MM.1S (cell line): Measurements from ENCODE around the gene STXBP6.

Experiments
- DNase-seq: peaks from one replicate; pipeline ENCODE4 v3.0.0-alpha.2; 2015
- H2AFZ ChIP-seq: fragments of 300-600 bp; sonication (generic); 2 replicates; pipeline ENCODE4 v1.6.0; 2016; ENCODE audit warnings: antibody characterized with exemption, low read length
- H3F3A ChIP-seq: fragments of 300-600 bp; sonication (generic); 2 replicates; pipeline ENCODE4 v1.6.1; 2016; ENCODE audit warnings: mild to moderate bottlenecking, antibody characterized with exemption, low read length, moderate library complexity, mixed read lengths; ENCODE audit not compliant: insufficient read depth
- H3K27ac ChIP-seq: fragments of 300-600 bp; sonication (generic); 2 replicates; pipeline ENCODE4 v1.5.1; 2016; ENCODE audit warnings: mild to moderate bottlenecking, low read length
- H3K27me3 ChIP-seq: fragments of 300-600 bp; sonication (generic); replicated peaks from 2 replicates; pipeline ENCODE4 v1.6.0; 2016; ENCODE audit warnings: low read length; ENCODE audit not compliant: insufficient read depth
- H3K36me3 ChIP-seq: fragments of 300-600 bp; sonication (generic); replicated peaks from 2 replicates; pipeline ENCODE4 v1.6.1; 2016; ENCODE audit warnings: mild to moderate bottlenecking, low read length, mixed read lengths; ENCODE audit not compliant: insufficient read depth
- H3K4me1 ChIP-seq: fragments of 300-600 bp; sonication (generic); 2 replicates; pipeline ENCODE4 v1.6.1; 2016; ENCODE audit warnings: low read length, mixed read lengths
- H3K4me2 ChIP-seq: fragments of 300-600 bp; sonication (generic); 2 replicates; pipeline ENCODE4 v1.6.0; 2016; ENCODE audit warnings: low read depth, low read length
- H3K4me3 ChIP-seq: fragments of 300-600 bp; sonication (generic); 2 replicates; pipeline ENCODE4 v1.5.1; 2016; ENCODE audit warnings: low read length, mixed read lengths
- H3K79me2 ChIP-seq: fragments of 300-600 bp; sonication (generic); 2 replicates; pipeline ENCODE4 v1.6.1; 2016; ENCODE audit warnings: mixed run types, low read length, mixed read lengths
- H3K9ac ChIP-seq: fragments of 300-600 bp; sonication (generic); 2 replicates; pipeline ENCODE4 v1.6.1; 2016; ENCODE audit warnings: low read length, mixed read lengths
- H3K9me2 ChIP-seq: fragments of 300-600 bp; sonication (generic); replicated peaks from 2 replicates; pipeline ENCODE4 v1.6.1; 2016; ENCODE audit warnings: mild to moderate bottlenecking, low read length, mixed read lengths; ENCODE audit not compliant: insufficient read depth
- H3K9me3 ChIP-seq: fragments of 300-600 bp; sonication (generic); replicated peaks from 2 replicates; pipeline ENCODE4 v1.6.1; 2016; ENCODE audit warnings: mild to moderate bottlenecking, low read length, mixed read lengths; ENCODE audit not compliant: insufficient read depth
- H4K20me1 ChIP-seq: fragments of 300-600 bp; sonication (generic); 2 replicates; pipeline ENCODE4 v1.6.1; 2016; ENCODE audit warnings: mild to moderate bottlenecking, low read length, moderate library complexity, mixed read lengths; ENCODE audit not compliant: insufficient read depth
- EZH2 ChIP-seq: fragments of 300-600 bp; sonication (generic); optimal IDR thresholded peaks from 2 replicates; pipeline ENCODE3; 2017; ENCODE audit warnings: low read depth, mild to moderate bottlenecking, antibody characterized with exemption, low read length, mixed read lengths
- EZH2phosphoT487 ChIP-seq: fragments of 300-600 bp; sonication (generic); IDR thresholded peaks from 2 replicates; pipeline ENCODE4 v1.6.1; 2018; ENCODE audit warnings: antibody characterized with exemption, low read length
- TF ChIP-seq, protein P1 (sequence below): fragments of 300-600 bp; sonication (generic); IDR thresholded peaks from 2 replicates; pipeline ENCODE4 v1.5.1; 2016; ENCODE audit warnings: antibody characterized with exemption, low read length, mixed read lengths

Gene STXBP6

DNA sequence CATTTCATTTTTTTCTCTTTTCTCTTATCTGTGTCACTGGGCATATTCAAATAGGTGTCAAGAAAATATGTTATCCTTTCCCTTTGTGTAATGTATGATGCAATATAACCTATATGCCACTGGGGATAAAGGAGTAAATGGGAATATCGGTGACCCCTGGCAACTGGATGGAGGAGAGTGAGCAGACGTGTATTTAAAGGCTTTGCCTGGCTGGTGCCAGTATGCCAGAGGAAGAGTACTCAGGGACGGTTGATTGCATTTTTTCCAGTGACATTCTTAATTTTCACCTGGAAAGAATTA lies 12.0 kb upstream of the STXBP6 start:
- no peak overlapping the region for H3K4me3 ChIP-seq
- H3K4me2 ChIP-seq, result no peak overlapping the region
- H2AFZ ChIP-seq, result no peak overlapping the region
- no peak for DNase-seq
- no peaks in the 10 kb centered on the region for H4K20me1 ChIP-seq
- TF ChIP-seq EZH2phosphoT487 (no peak), EZH2 (no peak)
- TF ChIP-seq, protein P1, sequence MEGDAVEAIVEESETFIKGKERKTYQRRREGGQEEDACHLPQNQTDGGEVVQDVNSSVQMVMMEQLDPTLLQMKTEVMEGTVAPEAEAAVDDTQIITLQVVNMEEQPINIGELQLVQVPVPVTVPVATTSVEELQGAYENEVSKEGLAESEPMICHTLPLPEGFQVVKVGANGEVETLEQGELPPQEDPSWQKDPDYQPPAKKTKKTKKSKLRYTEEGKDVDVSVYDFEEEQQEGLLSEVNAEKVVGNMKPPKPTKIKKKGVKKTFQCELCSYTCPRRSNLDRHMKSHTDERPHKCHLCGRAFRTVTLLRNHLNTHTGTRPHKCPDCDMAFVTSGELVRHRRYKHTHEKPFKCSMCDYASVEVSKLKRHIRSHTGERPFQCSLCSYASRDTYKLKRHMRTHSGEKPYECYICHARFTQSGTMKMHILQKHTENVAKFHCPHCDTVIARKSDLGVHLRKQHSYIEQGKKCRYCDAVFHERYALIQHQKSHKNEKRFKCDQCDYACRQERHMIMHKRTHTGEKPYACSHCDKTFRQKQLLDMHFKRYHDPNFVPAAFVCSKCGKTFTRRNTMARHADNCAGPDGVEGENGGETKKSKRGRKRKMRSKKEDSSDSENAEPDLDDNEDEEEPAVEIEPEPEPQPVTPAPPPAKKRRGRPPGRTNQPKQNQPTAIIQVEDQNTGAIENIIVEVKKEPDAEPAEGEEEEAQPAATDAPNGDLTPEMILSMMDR, result no peak
- H3K27me3 ChIP-seq, result no peaks in the 10 kb centered on the region
- no peaks in the 10 kb centered on the region for H3K36me3 ChIP-seq
- H3K9ac ChIP-seq, result no peak overlapping the region
- no peaks in the 10 kb centered on the region for H3F3A ChIP-seq
- H3K9me3 ChIP-seq, result no peaks in the 10 kb centered on the region
- H3K9me2 ChIP-seq, result no peaks in the 10 kb centered on the region
- H3K27ac ChIP-seq, result no peak overlapping the region
- no peaks in the 10 kb centered on the region for H3K79me2 ChIP-seq
- H3K4me1 ChIP-seq, result no peaks in the 10 kb centered on the region

GRCh38 chr14:25056688-25057078 lies 6.7 kb upstream of the STXBP6 start:
- Histone ChIP-seq H3K4me3 (no peak overlapping the region), H3K4me1 (no peaks in the 10 kb centered on the region), H3K27ac (no peak overlapping the region), H3K36me3 (no peaks in the 10 kb centered on the region), H3K9ac (no peak overlapping the region), H2AFZ (no peak overlapping the region), H4K20me1 (no peaks in the 10 kb centered on the region), H3K4me2 (no peak overlapping the region), H3K79me2 (no peaks in the 10 kb centered on the region), H3K9me3 (no peaks in the 10 kb centered on the region), H3K9me2 (no peaks in the 10 kb centered on the region), H3F3A (no peaks in the 10 kb centered on the region), H3K27me3 (no peaks in the 10 kb centered on the region)
- DNase-seq, result no peak
- TF ChIP-seq EZH2phosphoT487 (no peak), EZH2 (no peak)
- TF ChIP-seq, protein P1, result no peak

DNA sequence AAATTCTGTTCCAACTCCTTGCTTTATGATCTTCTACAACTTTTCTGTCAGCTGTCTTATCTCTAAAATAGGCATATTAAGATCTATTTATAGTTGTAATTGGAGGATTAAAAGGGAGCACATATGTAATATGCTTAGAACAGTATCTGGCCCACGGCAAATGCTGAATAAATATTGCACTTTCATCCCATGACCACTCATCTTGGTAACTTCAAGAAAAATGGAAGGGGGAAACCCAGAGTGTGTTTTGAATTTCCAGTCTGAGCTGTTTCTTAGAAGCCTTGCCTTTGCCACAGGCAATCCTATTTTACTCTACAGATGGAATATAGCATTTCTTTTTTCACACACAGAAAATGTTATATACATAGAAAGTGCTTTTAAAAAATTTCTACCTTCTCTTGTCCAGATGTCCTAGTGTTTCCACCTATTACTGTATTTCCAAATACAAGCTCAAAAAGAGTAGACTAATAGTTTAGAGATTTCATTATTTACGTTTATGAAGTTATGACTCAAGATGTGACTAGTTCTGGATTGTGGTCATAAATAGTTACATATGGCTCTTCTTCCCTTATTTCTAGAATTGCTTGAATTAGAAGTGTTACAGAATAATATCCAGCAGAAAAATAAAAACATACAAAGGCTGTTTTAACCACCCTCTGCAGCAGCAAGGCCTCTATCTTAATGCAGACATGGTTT lies 6.2 kb upstream of the STXBP6 start:
- H3K4me3 ChIP-seq, result no peak overlapping the region
- H3K79me2 ChIP-seq, result no peaks in the 10 kb centered on the region
- H3F3A ChIP-seq, result no peaks in the 10 kb centered on the region
- no peak for DNase-seq
- H4K20me1 ChIP-seq, result no peaks in the 10 kb centered on the region
- H3K36me3 ChIP-seq, result no peaks in the 10 kb centered on the region
- no peak overlapping the region for H3K9ac ChIP-seq
- H3K27me3 ChIP-seq, result no peaks in the 10 kb centered on the region
- TF ChIP-seq, protein P1, result no peak
- TF ChIP-seq EZH2 (no peak), EZH2phosphoT487 (no peak)
- no peaks in the 10 kb centered on the region for H3K9me2 ChIP-seq
- H3K4me2 ChIP-seq, result no peak overlapping the region
- H3K9me3 ChIP-seq, result no peaks in the 10 kb centered on the region
- H3K27ac ChIP-seq, result no peak overlapping the region
- H2AFZ ChIP-seq, result no peak overlapping the region
- H3K4me1 ChIP-seq, result no peaks in the 10 kb centered on the region
